GM13976 (cell line): ENCODE measurements around the gene DHRS2.

Source experiments
- DNase-seq: peaks from one replicate; pipeline ENCODE4 v3.0.0; 2012; ENCODE audit warnings: low spot score
- CTCF ChIP-seq: IDR thresholded peaks from 2 replicates; pipeline ENCODE4 v1.5.1; 2012; ENCODE audit warnings: borderline replicate concordance, mild to moderate bottlenecking; ENCODE audit not compliant: insufficient read depth; ENCODE audit errors: extremely low read depth, missing control alignments, control extremely low read depth
- in situ Hi-C: fragments of 300-500 bp; cut with MboI; formaldehyde crosslinking; loops from one replicate; pipeline ENCODE4 v1.12.0; 2022; ENCODE audit warnings: low sequenced_read_pairs, mixed read lengths, inconsistent platforms; ENCODE audit not compliant: unreplicated experiment

The DHRS2 gene

DNA sequence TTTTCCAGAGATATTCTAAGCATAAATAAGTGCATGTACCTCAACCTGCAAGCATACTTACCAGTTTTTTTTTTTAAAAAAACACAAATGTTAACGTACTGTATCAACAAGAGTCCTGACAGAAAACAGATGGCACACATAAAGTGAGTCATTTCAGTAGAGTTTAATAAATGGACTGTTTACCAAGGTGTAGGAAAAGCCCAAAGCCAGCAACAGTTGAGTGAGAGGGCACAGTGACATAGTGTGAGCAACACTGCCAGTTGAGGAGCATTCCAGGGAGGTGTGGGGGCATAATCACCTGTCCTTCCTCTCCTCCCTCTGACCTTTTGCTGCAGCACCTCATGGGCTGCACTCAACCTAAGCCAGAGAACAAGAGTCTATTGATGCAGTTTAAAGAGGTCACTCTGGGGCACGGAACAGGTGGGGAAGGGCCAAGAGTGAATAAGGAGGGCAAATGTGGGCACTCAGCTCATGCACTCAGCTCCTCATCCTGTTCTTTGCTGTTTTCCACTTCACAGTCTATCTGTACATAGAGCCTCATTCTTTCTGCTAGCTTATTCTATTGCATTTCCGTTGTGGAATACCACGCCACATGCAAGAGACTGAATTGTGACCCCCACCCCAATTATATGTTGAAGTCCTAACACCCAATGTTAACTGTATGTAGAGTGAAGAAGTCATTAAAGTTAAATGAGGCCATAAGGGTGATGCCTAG lies 29.3 kb downstream of the DHRS2 start:
- TF ChIP-seq CTCF = no peak
- in situ Hi-C loops = no loop called here
- no peak for DNase-seq

GRCh38 chr14:23667134-23667533 lies 31.0 kb downstream of the DHRS2 start:
- TF ChIP-seq CTCF = no peak
- in situ Hi-C loops = no loop called here
- no peak for DNase-seq

GRCh38 chr14:23669441-23669840 lies 33.3 kb downstream of the DHRS2 start:
- in situ Hi-C loops = no loop called here
- no peak for DNase-seq
- no peak for TF ChIP-seq CTCF

DNA sequence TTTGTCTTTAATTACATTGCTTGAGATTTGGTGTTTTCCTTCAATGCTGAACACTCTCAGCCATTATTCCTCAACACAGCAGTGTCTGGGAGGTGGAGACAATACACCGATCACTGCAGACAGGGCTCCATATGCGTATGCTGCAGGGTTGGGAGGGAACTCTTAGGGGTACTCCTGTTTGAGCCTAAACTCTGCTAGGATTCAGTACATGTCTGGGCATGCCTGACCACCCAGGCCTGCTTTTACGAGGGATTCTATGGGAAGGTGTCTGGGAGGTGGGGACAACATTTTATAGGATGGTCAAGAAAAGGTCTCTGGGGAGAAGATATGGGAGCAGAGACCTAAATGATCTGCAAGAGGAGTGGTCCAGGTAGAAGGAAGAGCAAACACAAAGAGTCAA lies 34.3 kb downstream of the DHRS2 start:
- no peak for DNase-seq
- in situ Hi-C loops = no loop called here
- TF ChIP-seq CTCF = no peak

DNA sequence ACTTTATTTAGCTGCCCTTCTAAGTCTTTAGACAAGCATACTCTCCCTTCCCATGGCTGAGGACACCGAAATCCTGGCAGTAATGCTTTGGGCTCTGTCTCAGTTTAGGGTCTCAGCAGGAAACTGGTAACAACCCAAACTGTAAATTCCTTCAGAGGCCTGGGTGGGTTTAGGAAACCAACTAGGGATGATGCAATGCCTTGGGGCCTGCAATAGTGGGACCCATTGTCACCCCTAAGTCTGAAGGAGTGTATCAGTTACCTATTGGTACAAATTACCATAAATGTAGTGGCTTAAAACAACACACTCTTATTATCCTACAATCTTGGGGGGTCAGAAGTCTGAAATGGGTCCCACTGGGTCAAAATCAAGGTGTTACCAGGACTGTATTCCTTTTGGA lies 36.0 kb downstream of the DHRS2 start:
- no peak for DNase-seq
- no peak for TF ChIP-seq CTCF
- in situ Hi-C loops = no loop called here

GRCh38 chr14:23675337-23675736 lies 39.2 kb downstream of the DHRS2 start:
- DNase-seq = no peak
- in situ Hi-C loops = no loop called here

More at GRCh38 chr14:23675337-23675736, 39.2 kb downstream of the DHRS2 start:
- no peak for TF ChIP-seq CTCF
